NCI-H226 (cell line): Measurements from ENCODE around the gene HOXA10.
A peak's percentile ranks its signal among the peaks of the same experiment; 100 is the strongest.

ENCODE experiments used
- DNase-seq: peaks from one replicate; pipeline ENCODE4 v3.0.0-alpha.2; 2015

HOXA10 gene

DNA sequence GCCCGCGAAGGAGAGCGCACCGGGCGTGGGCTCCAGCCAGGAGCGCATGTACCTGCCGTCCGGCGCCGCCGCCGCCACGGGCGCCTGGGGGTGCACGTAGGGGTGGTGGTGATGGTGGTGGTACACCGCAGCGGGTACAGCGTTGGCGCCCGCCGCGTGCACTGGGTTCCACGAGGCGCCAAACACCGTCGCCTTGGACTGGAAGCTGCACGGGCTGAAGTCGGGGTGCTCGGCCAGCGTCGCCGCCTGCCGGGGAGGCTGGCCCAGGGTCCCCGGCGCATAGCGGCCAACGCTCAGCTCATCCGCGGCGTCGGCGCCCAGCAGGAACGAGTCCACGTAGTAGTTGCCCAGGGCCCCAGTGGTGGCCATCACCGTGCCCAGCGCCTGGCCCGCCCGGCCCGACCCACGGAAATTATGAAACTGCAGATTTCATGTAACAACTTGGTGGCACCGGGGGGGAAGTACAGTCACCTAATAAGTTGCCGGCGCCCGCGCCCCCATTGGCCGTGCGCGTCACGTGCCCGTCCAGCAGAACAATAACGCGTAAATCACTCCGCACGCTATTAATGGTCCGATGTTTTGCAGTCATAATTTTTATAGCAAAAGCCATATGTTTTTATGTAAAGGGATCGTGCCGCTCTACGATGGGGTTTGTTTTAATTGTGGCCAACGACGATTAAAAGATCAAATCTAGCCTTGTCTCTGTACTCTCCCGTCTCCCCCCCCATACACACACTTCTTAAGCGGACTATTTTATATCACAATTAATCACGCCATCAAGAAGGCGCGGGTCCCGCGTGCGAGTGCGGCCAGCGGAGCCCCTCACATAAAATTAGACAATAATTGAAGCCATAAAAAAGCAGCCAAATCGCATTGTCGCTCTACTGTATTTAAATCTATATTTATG is 8.8 kb downstream of the HOXA10 start, which contains the start of gene HOXA9:
HOXA9 (minus strand) TSS at position 449 of the 907 bp plus-strand sequence; CDS start at position 369, 80 bp downstream.
- no peak for DNase-seq

DNA sequence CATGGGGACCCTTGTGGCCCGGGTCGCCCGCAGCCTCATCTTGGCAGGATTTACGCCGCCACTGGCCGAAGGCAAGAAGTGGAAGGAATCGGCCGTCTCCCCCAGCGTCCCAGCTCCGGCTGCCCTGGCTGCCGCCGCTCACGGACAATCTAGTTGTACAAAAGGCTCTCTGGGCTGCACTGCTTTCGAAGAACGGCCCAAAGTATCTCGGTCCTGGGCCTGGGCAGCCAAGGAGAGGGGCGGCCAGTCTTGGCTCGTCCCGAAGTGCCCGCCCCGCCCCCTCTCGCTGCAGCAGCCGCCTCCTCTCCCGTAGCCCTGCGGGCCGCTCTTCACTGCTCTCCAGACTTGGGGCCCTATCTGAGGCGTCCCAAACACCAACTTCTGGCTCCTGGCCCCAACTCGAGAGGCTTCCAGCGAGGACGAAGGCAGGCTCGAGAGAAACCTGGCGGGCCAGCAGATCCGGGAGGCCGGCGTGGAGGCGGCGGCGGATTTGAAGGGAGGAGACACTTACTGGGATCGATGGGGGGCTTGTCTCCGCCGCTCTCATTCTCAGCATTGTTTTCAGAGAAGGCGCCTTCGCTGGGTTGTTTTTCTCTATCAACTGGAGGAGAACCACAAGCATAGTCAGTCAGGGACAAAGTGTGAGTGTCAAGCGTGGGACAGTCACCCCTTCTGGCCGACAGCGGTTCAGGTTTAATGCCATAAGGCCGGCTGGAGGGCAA is 9.6 kb downstream of the HOXA10 start:
- no peak for DNase-seq

DNA sequence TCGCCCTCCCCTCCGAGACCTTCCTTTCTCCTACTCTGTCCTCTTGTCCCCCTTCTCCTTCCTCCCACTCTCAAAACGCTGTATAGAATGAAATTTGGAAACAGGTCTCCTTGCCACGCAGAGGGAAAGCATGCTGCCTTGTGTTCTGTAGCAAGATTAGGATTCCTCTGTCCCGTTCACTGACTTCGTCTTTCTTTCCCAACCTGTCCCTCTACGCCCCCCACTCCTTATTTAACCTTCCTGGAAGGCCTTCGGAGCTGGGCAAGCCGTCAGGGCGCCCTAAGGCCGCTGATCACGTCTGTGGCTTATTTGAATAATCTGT is 10.1 kb downstream of the HOXA10 start:
- DNase-seq = no peak

DNA sequence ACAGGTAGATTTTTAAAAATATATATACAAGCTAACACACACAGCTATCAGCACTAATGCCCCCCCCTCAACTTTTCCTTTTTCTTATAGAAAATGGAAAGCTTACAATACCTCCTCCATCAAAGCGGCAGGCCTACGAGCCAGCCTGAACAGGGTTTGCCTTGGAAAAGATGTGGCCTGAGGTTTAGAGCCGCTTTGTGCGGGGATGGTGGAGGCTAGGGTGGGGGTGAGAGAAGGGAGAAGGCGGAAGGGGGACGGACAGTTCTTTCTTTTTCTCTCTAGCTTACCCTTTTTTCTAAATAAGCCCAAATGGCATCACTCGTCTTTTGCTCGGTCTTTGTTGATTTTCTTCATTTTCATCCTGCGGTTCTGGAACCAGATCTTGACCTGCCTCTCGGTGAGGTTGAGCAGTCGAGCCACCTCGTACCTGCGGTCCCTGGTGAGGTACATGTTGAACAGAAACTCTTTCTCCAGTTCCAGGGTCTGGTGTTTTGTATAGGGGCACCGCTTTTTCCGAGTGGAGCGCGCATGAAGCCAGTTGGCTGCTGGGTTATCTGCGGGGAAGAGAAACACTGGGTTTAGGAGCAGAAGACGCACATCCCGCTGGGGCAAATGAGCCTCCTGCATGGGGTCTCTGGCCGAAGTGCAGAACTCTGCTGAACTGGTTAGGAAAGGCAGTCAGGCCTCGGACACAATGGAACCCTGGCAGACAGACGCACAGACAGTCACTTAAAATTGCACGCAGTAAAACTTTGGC is 10.7 kb downstream of the HOXA10 start:
- no peak for DNase-seq

DNA sequence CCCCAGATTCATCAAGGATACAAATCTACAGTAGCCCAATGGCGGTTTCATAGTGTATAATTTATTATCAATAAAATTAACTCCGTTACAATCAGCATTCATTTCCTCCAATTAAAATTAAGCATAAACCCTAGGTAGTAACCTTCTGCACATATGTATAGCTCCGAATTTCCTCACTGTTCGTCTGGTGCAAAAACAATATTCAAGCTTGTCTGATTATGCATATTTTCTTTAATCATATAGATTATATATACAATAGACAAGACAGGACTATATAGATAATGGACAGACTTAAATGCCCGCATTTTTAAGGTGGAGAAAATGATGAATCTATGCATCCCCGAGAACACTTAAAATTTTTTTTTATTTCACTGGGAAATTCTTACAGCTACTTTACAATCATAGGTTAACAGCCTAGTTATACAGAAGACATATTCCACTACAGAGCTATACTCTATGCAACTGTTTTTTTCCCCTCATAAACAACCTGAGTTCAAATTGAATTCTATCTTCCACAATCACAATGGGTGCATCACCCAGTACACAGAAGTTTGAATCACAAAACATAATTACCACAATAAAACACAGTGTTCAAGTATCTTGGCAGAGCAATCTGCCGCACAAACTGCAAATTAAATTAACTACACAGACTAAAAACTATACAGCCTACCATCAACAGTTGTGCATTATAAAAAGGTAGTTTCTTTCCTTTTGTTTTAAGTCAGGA is 11.4 kb downstream of the HOXA10 start:
- DNase-seq = no peak

DNA sequence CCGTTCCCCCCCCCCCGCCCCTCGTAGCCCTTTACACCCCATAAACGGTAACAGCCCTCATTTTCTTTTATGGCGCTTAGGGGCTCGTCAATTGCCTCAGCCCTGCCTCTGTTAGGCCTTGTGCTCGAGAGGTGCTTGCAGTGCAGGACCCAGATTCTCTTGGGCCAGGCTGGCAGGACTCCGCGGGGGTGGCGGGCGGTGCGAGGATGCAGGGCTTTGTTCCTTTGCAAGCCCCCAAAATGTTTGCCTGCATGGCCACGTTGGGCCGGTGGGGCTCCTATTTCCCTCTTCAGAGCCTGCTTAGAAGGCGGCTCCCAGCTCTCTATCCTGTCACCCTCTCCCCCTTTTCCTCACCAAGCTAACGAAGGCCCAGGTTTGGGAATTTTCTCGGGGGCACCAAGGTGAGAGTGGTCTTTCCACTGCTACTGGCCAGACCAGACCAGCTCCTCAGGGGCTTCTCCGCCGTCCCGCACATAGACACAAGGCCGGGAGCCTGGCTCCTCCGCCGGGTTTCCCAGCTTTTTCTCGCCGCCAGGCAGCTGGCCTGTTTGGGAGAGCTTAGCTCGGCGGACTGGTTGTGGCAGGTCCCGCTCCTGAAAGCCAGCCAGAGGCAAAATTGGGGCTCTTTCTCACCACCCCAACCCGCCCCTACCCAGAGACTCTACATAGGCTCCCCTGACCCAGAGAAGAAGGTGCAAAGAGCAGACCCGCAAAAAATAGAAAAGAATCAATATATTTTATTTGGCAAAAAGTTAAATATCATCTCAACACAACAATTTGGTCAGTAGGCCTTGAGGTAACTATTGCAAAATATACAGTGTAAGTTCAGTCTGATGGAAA is 12.2 kb downstream of the HOXA10 start:
- DNase-seq = no peak

DNA sequence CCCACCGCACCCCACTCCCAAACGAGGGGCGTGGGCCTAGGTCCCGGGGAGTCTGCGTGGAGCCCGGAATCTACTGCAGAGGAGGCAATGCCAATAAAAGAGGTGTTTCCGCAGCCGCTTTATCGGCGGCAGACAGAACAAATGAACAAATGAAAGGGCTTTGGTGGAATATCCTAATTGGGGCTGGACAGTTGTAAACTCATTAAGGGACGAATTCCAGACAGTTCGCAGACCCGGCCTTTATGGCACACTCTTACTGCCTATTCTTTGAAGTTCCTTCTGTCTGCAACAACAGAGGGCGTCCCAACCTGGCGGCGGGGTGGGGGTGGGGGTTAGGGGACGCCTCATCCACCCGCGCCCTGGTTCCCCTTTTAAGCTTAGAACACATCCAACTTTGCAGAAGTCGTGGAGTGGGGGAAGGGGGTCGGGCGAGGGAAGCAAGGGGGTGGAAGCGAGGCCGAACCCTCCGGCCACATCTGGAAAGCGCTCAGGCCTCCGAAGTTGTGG is 12.9 kb downstream of the HOXA10 start:
- no peak for DNase-seq

DNA sequence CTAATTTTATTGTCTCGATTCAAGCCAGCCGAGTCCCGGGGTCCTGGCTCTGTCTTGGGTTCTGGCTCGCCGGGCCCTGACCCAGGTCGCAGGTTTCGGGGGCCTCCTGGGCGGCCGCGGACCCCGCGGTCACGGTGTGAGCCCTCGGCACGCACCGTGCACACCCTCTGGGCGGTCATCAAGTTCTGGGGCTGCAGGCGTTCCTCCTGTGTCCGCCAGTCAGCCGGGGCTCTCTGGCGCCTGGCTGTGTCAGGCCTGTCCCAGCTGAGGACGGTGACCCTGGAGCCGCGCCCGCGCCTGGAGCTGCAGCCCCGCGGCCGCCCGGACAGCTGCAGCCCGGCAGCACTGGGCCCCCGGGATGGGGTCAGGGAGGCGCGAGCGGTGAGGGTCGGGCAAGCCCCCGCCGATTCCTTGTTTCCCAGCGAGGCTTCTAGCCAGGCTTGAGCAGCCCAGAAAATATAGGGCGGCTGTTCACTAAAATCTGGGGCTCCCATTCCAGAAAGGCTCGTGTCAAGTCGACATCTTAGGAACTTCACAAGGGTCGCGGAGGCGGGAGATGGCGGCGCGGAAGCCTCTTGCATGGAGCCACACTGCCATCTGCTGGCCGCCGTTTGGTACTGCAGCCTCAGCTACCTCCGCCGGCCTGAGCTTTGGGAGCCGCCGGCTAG is 13.4 kb downstream of the HOXA10 start:
- peak; percentile 69 for DNase-seq

DNA sequence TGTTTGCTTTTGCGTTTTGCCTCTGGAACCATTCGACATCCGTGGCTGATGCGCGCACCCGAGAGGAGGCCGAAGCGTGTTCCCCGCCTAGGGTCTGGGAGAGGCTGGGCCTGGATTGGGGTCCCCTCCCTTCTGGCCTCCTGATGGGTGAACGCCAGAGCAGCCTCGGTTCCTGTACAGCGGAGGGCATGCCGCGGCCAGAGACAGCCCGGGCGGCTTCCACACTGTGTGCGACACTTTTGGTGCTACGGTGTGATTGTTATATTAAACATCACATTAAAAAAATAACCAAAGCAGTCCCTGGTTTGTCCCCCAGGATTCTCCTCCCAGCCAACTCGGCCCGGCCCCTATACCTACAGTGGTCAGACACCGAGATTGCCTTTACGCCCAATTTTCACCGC is 14.0 kb downstream of the HOXA10 start:
- no peak for DNase-seq

DNA sequence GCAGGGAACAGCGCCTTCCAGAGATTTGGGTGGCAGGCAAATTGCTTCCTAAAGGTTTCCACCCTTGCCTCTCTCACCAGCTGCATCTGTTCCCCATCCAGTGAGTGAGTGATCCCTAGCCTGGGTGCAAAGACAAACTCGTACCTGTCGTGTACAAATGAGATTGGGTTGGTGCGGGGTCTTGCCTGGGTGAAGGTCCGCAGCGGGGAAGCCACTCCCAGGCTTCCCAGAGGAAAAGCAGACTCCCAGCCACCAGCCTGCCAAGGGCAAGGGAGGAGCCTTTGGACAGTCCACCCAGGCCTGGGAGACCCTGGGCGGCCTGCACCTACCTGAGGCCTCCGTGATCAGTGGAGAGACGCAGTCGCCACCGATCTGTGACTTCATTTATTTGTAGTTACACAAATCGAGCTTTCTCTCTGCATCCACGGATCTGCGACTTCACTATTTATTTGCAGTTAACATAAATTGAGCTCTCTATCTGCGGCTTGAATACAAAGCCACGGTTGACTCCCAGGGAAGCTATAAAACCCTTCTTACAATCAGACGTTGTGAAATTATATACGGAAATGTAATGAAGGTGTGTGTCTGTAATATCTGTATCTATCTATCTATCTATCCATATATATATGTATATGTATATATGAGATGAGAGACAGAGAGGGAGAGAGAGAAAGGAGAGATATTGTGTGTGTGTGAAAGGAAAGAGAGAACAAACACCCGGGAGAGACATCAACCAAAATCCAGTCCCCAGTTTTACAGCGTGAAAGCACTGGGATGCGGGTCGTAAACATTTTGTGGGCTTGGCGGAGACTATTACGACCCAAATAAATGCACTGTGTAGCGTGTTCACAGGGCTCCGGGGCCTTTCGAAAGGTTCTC is 14.6 kb downstream of the HOXA10 start:
- no peak for DNase-seq

DNA sequence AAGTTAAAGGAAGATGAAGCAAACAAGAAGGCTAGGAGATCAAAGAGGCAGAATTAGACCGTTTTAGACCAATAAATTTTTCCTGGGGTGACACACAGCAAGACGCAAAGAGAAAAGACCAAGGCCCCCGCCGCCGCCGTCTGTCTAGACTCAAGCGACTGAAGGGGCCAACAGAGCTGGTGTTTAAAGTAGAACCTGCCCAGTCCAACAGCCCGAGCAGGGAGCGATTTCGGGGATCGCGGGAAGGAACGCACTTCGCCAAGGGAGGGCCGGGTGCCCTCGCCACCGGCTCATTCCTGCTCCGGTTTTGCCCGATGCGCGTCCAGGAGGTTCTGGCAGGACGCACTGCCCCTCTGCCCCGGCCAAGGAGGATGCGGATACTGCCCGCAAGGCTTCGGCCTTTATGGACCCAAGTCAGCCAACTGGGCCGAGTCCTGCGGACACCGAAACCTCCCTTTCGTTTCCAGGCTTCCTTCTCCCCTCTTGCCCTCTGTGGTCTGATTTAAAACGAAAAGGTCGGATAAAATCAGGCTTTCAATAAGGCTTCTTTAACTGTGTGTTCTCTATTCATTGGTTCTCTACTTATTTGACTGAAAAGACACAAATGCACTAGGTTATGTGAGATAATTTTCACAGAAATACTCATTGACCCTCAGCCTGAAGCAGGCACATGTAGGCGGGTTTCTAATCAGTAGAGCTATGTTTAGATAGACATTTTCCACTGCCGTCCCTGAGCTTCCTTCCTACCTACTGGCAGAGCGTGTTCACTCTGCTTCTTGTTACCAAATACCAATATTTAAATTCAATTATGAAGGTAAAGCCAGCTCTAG is 15.5 kb downstream of the HOXA10 start:
- no peak for DNase-seq

DNA sequence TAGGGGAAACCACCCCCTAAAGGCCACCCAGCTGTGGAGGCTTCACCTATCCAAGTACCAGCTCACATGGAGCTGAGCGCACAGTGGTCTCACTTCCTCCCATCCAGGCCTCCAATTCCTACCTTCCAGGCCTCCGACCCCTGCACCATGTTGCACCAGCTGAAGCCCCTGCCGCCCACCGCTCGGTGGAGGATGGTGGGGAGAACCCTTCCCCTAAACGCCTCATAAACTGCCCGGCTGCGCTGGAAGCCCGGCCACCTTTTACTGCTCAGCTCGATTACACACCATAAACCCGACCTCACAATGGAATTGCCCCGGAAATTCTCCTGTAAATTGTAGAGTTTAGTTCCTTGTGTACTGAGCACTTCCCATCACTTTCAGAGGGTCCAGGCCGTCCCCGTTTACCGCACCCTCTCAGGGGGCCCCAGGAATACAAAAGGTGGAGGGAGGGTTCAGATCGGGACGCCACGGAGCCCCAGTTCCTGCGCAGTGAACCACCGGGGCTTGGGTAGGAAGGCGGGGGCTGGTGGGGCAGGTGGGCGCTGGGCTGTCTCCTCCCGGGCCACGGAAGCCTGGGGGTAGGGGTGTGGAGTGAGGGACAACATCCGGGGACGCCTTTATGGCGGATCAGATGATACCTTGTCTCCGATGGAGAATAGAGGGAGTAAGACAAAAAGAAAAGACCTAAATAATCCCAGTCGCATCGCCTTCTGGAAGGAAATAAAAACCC is 16.3 kb downstream of the HOXA10 start:
- DNase-seq = no peak

DNA sequence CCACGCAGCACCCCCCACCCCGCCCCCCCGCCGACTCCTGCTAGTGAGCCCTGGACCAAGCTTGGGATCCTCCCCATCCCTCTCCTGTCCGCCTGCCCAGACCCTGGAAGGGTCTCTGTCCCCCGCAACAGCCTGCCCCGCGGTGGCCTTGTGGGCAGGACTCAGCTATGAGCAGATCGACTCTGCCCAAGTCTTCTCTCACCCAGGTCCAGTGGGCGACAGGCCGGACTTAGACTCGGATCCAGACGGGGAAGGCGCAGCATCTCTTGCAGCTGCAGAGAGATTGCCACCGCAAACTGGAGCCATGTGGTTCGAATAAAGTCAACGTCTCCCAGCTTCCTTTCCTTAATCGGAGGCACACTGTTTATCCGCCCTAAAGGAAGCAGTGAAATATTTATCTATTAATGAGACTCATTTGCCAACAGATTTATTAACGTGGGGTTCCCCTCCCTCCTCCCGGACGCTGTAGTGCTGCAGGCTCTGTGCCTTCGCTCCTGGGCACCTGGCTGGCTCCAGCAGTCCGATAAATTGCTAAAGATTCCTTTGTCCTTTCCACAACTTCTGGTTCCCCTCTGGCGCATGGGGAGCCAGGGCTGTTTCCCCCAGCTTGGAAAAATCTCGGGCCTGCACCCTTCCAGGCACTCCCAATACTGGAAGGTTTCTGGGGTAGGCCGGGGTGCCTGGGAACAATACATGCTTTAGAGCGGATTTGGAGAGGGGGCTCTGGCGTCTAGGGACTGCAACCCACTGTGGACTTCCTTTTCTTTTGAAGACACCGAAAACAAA is 17.0 kb downstream of the HOXA10 start:
- DNase-seq = no peak

DNA sequence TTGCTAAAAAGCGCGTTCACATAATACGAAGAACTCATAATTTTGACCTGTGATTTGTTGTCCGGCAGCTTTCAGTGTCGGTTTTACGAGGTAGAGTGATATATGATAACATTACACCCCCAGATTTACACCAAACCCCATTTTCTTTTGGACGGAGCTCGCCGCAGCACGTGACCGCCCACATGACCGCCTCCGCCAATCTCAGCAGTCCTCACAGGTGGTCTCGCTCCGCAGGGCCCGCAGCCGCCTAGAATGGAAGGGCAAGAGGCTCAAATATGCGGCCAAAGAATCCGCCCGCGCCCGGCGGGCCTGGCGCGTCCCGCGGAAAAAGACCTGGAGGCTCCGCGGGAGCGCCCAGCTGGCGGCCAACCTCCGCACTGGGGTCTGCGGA is 17.6 kb downstream of the HOXA10 start, which contains the start of gene HOXA7:
HOXA7 (minus strand) TSS at position 168 of the 391 bp plus-strand sequence; CDS start at position 38, 130 bp downstream.
- peak; percentile 72 for DNase-seq

DNA sequence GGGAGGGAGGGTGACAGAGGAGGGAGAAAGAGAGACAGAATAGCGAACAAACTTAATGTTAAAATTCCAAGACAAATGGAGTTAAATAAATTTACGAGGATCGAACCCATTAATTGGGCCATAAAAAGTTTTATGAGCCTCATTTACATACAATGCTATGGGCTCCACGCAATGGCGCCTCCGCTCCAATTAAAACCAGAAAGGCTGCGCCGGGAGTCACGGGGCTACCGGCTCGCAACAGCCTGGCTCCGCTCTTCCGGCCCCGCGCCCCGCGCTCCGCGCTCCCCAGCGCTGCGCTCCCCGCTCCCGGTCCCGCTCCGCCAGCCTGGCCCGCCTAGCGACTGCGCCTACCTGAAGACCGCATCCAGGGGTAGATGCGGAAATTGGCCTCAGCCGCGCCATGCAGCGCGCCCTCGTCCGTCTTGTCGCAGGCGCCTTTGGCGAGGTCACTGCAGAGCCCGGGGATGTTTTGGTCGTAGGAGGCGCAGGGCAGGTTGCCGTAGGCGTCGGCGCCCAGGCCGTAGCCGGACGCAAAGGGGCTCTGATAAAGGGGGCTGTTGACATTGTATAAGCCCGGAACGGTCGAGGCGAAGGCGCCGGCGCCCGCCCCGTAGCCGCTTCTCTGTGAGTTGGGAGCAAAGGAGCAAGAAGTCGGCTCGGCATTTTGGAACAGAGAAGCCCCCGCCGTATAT is 18.2 kb downstream of the HOXA10 start:
- no peak for DNase-seq
